ENCODE measurements around the gene R3HDM1.

DNA sequence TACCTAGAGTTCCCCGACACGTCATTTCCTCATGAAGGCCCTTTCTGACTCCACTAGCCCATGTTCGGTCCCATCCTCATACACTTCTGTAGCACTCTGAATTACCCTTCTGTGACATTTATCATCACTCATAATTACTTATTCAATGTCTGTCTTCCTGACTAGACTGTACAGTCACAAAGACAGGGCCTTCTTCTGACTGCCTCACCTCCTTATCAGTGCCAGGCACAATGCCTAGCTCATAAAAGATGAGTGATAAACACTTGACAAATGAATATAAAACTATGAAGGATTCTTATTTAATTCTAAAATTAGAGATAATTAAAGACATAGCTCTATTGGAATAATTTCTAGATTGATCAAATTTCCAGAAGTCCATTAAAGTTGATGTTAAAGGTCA is 208.9 kb downstream of the R3HDM1 start:
- TF ChIP-seq, protein P1, sequence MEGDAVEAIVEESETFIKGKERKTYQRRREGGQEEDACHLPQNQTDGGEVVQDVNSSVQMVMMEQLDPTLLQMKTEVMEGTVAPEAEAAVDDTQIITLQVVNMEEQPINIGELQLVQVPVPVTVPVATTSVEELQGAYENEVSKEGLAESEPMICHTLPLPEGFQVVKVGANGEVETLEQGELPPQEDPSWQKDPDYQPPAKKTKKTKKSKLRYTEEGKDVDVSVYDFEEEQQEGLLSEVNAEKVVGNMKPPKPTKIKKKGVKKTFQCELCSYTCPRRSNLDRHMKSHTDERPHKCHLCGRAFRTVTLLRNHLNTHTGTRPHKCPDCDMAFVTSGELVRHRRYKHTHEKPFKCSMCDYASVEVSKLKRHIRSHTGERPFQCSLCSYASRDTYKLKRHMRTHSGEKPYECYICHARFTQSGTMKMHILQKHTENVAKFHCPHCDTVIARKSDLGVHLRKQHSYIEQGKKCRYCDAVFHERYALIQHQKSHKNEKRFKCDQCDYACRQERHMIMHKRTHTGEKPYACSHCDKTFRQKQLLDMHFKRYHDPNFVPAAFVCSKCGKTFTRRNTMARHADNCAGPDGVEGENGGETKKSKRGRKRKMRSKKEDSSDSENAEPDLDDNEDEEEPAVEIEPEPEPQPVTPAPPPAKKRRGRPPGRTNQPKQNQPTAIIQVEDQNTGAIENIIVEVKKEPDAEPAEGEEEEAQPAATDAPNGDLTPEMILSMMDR (IDR thresholded peaks at IDR 0.05; ENCODE audit: poor library complexity, severe bottlenecking), result no peak
- no peak for TF ChIP-seq POLR2AphosphoS5 (IDR thresholded peaks at IDR 0.05)
- TF ChIP-seq TAF1 (IDR thresholded peaks at IDR 0.05; ENCODE audit: low read depth), result no peak
- TF ChIP-seq EP300 (conservative IDR thresholded peaks at IDR 0.05; ENCODE audit: poor library complexity, severe bottlenecking), result no peak
- TF ChIP-seq, protein P2, sequence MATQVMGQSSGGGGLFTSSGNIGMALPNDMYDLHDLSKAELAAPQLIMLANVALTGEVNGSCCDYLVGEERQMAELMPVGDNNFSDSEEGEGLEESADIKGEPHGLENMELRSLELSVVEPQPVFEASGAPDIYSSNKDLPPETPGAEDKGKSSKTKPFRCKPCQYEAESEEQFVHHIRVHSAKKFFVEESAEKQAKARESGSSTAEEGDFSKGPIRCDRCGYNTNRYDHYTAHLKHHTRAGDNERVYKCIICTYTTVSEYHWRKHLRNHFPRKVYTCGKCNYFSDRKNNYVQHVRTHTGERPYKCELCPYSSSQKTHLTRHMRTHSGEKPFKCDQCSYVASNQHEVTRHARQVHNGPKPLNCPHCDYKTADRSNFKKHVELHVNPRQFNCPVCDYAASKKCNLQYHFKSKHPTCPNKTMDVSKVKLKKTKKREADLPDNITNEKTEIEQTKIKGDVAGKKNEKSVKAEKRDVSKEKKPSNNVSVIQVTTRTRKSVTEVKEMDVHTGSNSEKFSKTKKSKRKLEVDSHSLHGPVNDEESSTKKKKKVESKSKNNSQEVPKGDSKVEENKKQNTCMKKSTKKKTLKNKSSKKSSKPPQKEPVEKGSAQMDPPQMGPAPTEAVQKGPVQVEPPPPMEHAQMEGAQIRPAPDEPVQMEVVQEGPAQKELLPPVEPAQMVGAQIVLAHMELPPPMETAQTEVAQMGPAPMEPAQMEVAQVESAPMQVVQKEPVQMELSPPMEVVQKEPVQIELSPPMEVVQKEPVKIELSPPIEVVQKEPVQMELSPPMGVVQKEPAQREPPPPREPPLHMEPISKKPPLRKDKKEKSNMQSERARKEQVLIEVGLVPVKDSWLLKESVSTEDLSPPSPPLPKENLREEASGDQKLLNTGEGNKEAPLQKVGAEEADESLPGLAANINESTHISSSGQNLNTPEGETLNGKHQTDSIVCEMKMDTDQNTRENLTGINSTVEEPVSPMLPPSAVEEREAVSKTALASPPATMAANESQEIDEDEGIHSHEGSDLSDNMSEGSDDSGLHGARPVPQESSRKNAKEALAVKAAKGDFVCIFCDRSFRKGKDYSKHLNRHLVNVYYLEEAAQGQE (IDR thresholded peaks at IDR 0.05; ENCODE audit: borderline replicate concordance), result no peak
- no peak for TF ChIP-seq EZH2 (IDR thresholded peaks at IDR 0.05; ENCODE audit: borderline replicate concordance, insufficient read depth, low read length, poor library complexity, severe bottlenecking)
- no peak for TF ChIP-seq MXI1 (conservative IDR thresholded peaks at IDR 0.05; ENCODE audit: poor library complexity, severe bottlenecking)
- no peak for TF ChIP-seq RAD21 (conservative IDR thresholded peaks at IDR 0.05)
